Body of pancreas (tissue), 4 donors: ENCODE measurements around the gene SULT1A3.
"Not testable (repeated sequence)": the region's sequence is repeated elsewhere in the genome, so short reads cannot be mapped to it uniquely, and the experiment has no call there.

Source experiments
- POLR2A ChIP-seq, 3 donors: fragments of 450-650 bp; IDR thresholded peaks; one replicate each; pipeline ENCODE4 v1.6.1; 2016; ENCODE audit warnings: antibody characterized with exemption in 3 of 3, mild to moderate bottlenecking in 2 of 3
- TF ChIP-seq, protein P1 (sequence below), 7 experiments: fragments of 450-650 bp in 4 of 7; fragments of 200-600 bp in 3 of 7; sonication (generic) in 3 of 7; IDR thresholded peaks; one replicate each; pipeline ENCODE4 v1.5.1; 2016 to 2019; ENCODE audit warnings: antibody characterized with exemption in 7 of 7

DNA sequence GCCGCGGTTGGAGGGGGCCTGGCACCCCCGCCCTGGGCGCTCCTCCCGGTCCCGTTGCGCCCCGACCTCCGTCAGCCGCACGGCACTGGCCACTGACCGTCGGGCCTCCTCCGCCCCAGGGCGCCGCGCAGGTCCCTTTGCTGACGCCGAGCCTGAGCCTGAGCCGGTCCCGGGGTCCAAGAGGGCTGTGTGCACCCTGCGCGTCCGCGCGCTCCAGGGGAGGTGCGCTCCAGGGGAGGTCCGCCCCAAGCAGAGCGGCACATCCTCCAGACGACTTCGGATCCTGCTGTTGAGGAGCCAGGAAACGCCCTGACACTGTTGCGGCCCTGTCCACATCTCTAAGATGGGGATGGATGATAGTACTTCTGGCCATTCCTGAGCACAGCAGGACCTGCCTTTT, 7.2 kb downstream of the SULT1A3 start:
- TF ChIP-seq, protein P1, sequence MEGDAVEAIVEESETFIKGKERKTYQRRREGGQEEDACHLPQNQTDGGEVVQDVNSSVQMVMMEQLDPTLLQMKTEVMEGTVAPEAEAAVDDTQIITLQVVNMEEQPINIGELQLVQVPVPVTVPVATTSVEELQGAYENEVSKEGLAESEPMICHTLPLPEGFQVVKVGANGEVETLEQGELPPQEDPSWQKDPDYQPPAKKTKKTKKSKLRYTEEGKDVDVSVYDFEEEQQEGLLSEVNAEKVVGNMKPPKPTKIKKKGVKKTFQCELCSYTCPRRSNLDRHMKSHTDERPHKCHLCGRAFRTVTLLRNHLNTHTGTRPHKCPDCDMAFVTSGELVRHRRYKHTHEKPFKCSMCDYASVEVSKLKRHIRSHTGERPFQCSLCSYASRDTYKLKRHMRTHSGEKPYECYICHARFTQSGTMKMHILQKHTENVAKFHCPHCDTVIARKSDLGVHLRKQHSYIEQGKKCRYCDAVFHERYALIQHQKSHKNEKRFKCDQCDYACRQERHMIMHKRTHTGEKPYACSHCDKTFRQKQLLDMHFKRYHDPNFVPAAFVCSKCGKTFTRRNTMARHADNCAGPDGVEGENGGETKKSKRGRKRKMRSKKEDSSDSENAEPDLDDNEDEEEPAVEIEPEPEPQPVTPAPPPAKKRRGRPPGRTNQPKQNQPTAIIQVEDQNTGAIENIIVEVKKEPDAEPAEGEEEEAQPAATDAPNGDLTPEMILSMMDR (IDR thresholded peaks at IDR 0.05): not testable (repeated sequence)
- not testable (repeated sequence) for TF ChIP-seq POLR2A (IDR thresholded peaks at IDR 0.05)
